ENCODE results near the gene FUOM. TPM values are rescaled to one million over a fixed set of nuclear protein-coding genes. Genes with fewer than 3 reads are reported as not detected.

FUOM gene
- total RNA-seq, 1 donor from 2014 or later: 13.0 TPM

- H3K27ac Mint-ChIP-seq (ENCODE audit: unreplicated experiment): peak overlapping the region; percentile 46
- no peaks in the 10 kb centered on the region for H3K4me1 Mint-ChIP-seq (ENCODE audit: low read depth, unreplicated experiment)
- H3K36me3 Mint-ChIP-seq (ENCODE audit: unreplicated experiment): peaks cover 24% of the 10 kb centered on the region
- no peak for TF ChIP-seq CTCF (IDR thresholded peaks at IDR 0.05; ENCODE audit: partially characterized antibody, unreplicated experiment)
- H3K4me3 Mint-ChIP-seq (ENCODE audit: unreplicated experiment): no peak overlapping the region
- H3K9me3 Mint-ChIP-seq (ENCODE audit: unreplicated experiment): no peaks in the 10 kb centered on the region
- H3K27me3 Mint-ChIP-seq (ENCODE audit: unreplicated experiment): peaks cover 3% of the 10 kb centered on the region
- DNase-seq: no peak
These were observed 45.5 kb upstream of the FUOM start for GRCh38 chr10:133403359-133403758.

- H3K36me3 Mint-ChIP-seq (ENCODE audit: unreplicated experiment): peaks cover 16% of the 10 kb centered on the region
- no peaks in the 10 kb centered on the region for H3K4me1 Mint-ChIP-seq (ENCODE audit: low read depth, unreplicated experiment)
- no peaks in the 10 kb centered on the region for H3K9me3 Mint-ChIP-seq (ENCODE audit: unreplicated experiment)
- H3K4me3 Mint-ChIP-seq (ENCODE audit: unreplicated experiment): no peak overlapping the region
- no peak overlapping the region for H3K27ac Mint-ChIP-seq (ENCODE audit: unreplicated experiment)
- H3K27me3 Mint-ChIP-seq (ENCODE audit: unreplicated experiment): peaks cover 3% of the 10 kb centered on the region
- no peak for DNase-seq
- TF ChIP-seq CTCF (IDR thresholded peaks at IDR 0.05; ENCODE audit: partially characterized antibody, unreplicated experiment): no peak
These were observed 44.3 kb upstream of the FUOM start for GRCh38 chr10:133401981-133402725.

GRCh38 chr10:133401500-133401899 lies 43.7 kb upstream of the FUOM start:
- no peak overlapping the region for H3K4me3 Mint-ChIP-seq (ENCODE audit: unreplicated experiment)

GRCh38 chr10:133400624-133401424 lies 43.0 kb upstream of the FUOM start:
- Mint-ChIP-seq H3K9me3 (ENCODE audit: unreplicated experiment) (no peaks in the 10 kb centered on the region), H3K4me1 (ENCODE audit: low read depth, unreplicated experiment) (no peaks in the 10 kb centered on the region), H3K36me3 (ENCODE audit: unreplicated experiment) (peaks cover 12% of the 10 kb centered on the region), H3K27ac (ENCODE audit: unreplicated experiment) (peak overlapping the region; percentile 40), H3K4me3 (ENCODE audit: unreplicated experiment) (no peak overlapping the region), H3K27me3 (ENCODE audit: unreplicated experiment) (peaks cover 3% of the 10 kb centered on the region)
- no peak for TF ChIP-seq CTCF (IDR thresholded peaks at IDR 0.05; ENCODE audit: partially characterized antibody, unreplicated experiment)
- DNase-seq: no peak

More at GRCh38 chr10:133401500-133401899, 43.7 kb upstream of the FUOM start:
- no peak overlapping the region for H3K27ac Mint-ChIP-seq (ENCODE audit: unreplicated experiment)
- TF ChIP-seq CTCF (IDR thresholded peaks at IDR 0.05; ENCODE audit: partially characterized antibody, unreplicated experiment): no peak
- H3K9me3 Mint-ChIP-seq (ENCODE audit: unreplicated experiment): no peaks in the 10 kb centered on the region
- H3K27me3 Mint-ChIP-seq (ENCODE audit: unreplicated experiment): peaks cover 3% of the 10 kb centered on the region
- no peak for DNase-seq
- H3K4me1 Mint-ChIP-seq (ENCODE audit: low read depth, unreplicated experiment): no peaks in the 10 kb centered on the region
- peaks cover 12% of the 10 kb centered on the region for H3K36me3 Mint-ChIP-seq (ENCODE audit: unreplicated experiment)

Measured in glutamatergic neuron (in vitro differentiated cells).